Omental fat pad (tissue), 4 donors: ENCODE data around the gene SNX21. TPM values are rescaled to one million over a fixed set of nuclear protein-coding genes. Genes with fewer than 3 reads are reported as not detected.

ENCODE experiments used
- ATAC-seq: fragments of 150-250 bp; one replicate; pipeline ENCODE4 v1.9.1; 2016; ENCODE audit warnings: mild to moderate bottlenecking, moderate library complexity; ENCODE audit not compliant: low FRiP score
- DNase-seq: peaks from one replicate; pipeline ENCODE4 v3.0.0-alpha.2; 2019; ENCODE audit warnings: low spot score
- CTCF ChIP-seq, 3 donors: fragments of 450-650 bp; IDR thresholded peaks; one replicate each; pipeline ENCODE4 v1.5.1; 2016 to 2017; ENCODE audit warnings: antibody characterized with exemption in 3 of 3, mild to moderate bottlenecking in 3 of 3, moderate library complexity in 2 of 3
- total RNA-seq, 4 donors: library from RNA; depleted of rRNA; stranded (reverse); fragments of >200 nt; gene quantifications; one replicate each; pipeline ENCODE4 v1.1.0, GENCODE V29; 2016

Gene SNX21
- total RNA-seq, 4 donors from 2014 or later, result 42.6 to 147 (median 66.8) TPM

- no peak for TF ChIP-seq CTCF (IDR thresholded peaks at IDR 0.05)
- peak; percentile 95 for DNase-seq
- peak; percentile 85 for ATAC-seq
Measured at GRCh38 chr20:45890985-45891983, 57.7 kb downstream of the SNX21 start, which contains the start of the genes CTSA and NEURL2. CTSA (plus strand) TSS chr20:45891335; CDS start chr20:45891569, 234 bp downstream. NEURL2 (minus strand) TSS chr20:45891208; CDS start chr20:45890991, 217 bp downstream.

GRCh38 chr20:45892049-45892825 is 58.6 kb downstream of the SNX21 start:
- no peak for TF ChIP-seq CTCF (IDR thresholded peaks at IDR 0.05)
- no peak for DNase-seq
- no peak for ATAC-seq

Other genes starting within 250 kb of the SNX21 start
- gene WFDC10A, start 204.1 kb upstream of the SNX21 start, total RNA-seq, result not detected
- not detected for gene WFDC9, start 202.5 kb upstream of the SNX21 start, total RNA-seq
- not detected for gene WFDC11, start 163.6 kb upstream of the SNX21 start, total RNA-seq
- not detected for gene WFDC13, start 131.8 kb upstream of the SNX21 start, total RNA-seq
- under 1 TPM in 1 of 4 donors, not detected in 3; 0.93 TPM for gene WFDC10B, start 128.8 kb upstream of the SNX21 start, total RNA-seq
- gene SPINT4, start 111.5 kb upstream of the SNX21 start, total RNA-seq, result not detected
- gene WFDC3, start 41.9 kb upstream of the SNX21 start, total RNA-seq, result 1 to 10 TPM in 1 of 4 donors, not detected in 3; 1.6 TPM
- 10 to 100 TPM; 12.7 to 38.6 (median 18.1) TPM for gene DNTTIP1, start 41.8 kb upstream of the SNX21 start, total RNA-seq
- 10 to 100 TPM in 1 of 4 donors, 1 to 10 TPM in 1, not detected in 2; 1.4 to 10.1 TPM for gene UBE2C, start 21.2 kb upstream of the SNX21 start, total RNA-seq
- 1 to 10 TPM in 3 of 4 donors, not detected in 1; 1.2 to 2.2 (median 1.5) TPM for gene TNNC2, start 6.5 kb upstream of the SNX21 start, total RNA-seq
- gene ACOT8, start 23.6 kb downstream of the SNX21 start, total RNA-seq, result 10 to 100 TPM; 16.1 to 35.0 (median 30.8) TPM
- gene ZSWIM3, start 23.8 kb downstream of the SNX21 start, total RNA-seq, result 1 to 10 TPM; 2.3 to 5.0 (median 3.1) TPM
- gene ZSWIM1, start 47.4 kb downstream of the SNX21 start, total RNA-seq, result 1 to 10 TPM; 5.5 to 9.9 (median 7.0) TPM
- 10 to 100 TPM in 1 of 4 donors, 1 to 10 TPM in 3; 1.8 to 27.0 (median 3.6) TPM for gene SPATA25, start 53.8 kb downstream of the SNX21 start, total RNA-seq
- gene NEURL2, start 57.4 kb downstream of the SNX21 start, total RNA-seq, result 10 to 100 TPM in 3 of 4 donors, 1 to 10 TPM in 1; 8.5 to 32.0 (median 11.6) TPM
- 100 to 1,000 TPM in 1 of 4 donors, 10 to 100 TPM in 3; 79.2 to 148 (median 85.9) TPM for gene CTSA, start 57.5 kb downstream of the SNX21 start, total RNA-seq
- 1,000 to 10,000 TPM in 1 of 4 donors, 100 to 1,000 TPM in 3; 215 to 1,101 (median 301) TPM for gene PLTP, start 78.4 kb downstream of the SNX21 start, total RNA-seq
- 10 to 100 TPM; 18.8 to 36.9 (median 25.8) TPM for gene PCIF1, start 100.9 kb downstream of the SNX21 start, total RNA-seq
- gene ZNF335, start 138.4 kb downstream of the SNX21 start, total RNA-seq, result 10 to 100 TPM; 14.5 to 29.1 (median 19.7) TPM
- gene MMP9, start 175.1 kb downstream of the SNX21 start, total RNA-seq, result 10 to 100 TPM in 2 of 4 donors, 1 to 10 TPM in 1, under 1 TPM in 1; 0.84 to 90.4 (median 13.7) TPM
- under 1 TPM in 1 of 4 donors, not detected in 3; 0.19 TPM for gene SLC12A5, start 195.4 kb downstream of the SNX21 start, total RNA-seq